WTC11 (cell line): Measurements from ENCODE around the gene LYVE1. TPM values are rescaled to one million over a fixed set of nuclear protein-coding genes. Genes with fewer than 3 reads are reported as not detected.

Experiments
- ATAC-seq: fragments of 200-7000 bp; cut with Tn5 transposase; 2 replicates; pipeline ENCODE4 v1.10.0; 2021; ENCODE audit warnings: mild to moderate bottlenecking, moderate library complexity
- CTCF ChIA-PET: fragments of 300-600 bp; sonication (Branson Sonifier 250); formaldehyde crosslinking; loops from one replicate; lab custom pipeline; 2021; ENCODE audit warnings: antibody characterized with exemption; lab: Charles Lee
- POLR2A ChIA-PET: fragments of 350-600 bp; sonication (Branson Sonifier 250); formaldehyde crosslinking; loops from one replicate; lab custom pipeline; 2021; ENCODE audit warnings: antibody characterized with exemption; lab: Charles Lee
- DNase-seq: peaks from one replicate; pipeline ENCODE4 v3.0.0; 2021; ENCODE audit warnings: low spot score
- H3K27ac Mint-ChIP-seq: 2 replicates; pipeline ENCODE4 v1.8.0; 2021; ENCODE audit warnings: mixed read lengths
- H3K27me3 Mint-ChIP-seq: 2 replicates; pipeline ENCODE4 v1.8.0; 2021; ENCODE audit warnings: low read depth, mild to moderate bottlenecking, moderate library complexity, mixed read lengths
- H3K36me3 Mint-ChIP-seq: 2 replicates; pipeline ENCODE4 v1.8.0; 2021; ENCODE audit warnings: mixed read lengths
- H3K4me1 Mint-ChIP-seq: 2 replicates; pipeline ENCODE4 v1.8.0; 2022; ENCODE audit warnings: mixed read lengths
- H3K4me3 Mint-ChIP-seq: 2 replicates; pipeline ENCODE4 v1.8.0; 2021; ENCODE audit warnings: mild to moderate bottlenecking, moderate library complexity, mixed read lengths
- H3K9me3 Mint-ChIP-seq: 2 replicates; pipeline ENCODE4 v1.8.0; 2021; ENCODE audit warnings: mixed read lengths
- CREB1 ChIP-seq: sonication (generic); formaldehyde crosslinking; IDR thresholded peaks from 2 replicates; pipeline ENCODE4 v1.8.0; 2023; ENCODE audit warnings: mild to moderate bottlenecking, missing genetic modification reagents
- CREM ChIP-seq: sonication (generic); formaldehyde crosslinking; IDR thresholded peaks from 2 replicates; pipeline ENCODE4 v1.8.1; 2022; ENCODE audit warnings: mild to moderate bottlenecking, missing genetic modification reagents, moderate library complexity
- FOXJ3 ChIP-seq: sonication (generic); formaldehyde crosslinking; IDR thresholded peaks from 2 replicates; pipeline ENCODE4 v1.9.0; 2021; ENCODE audit warnings: missing genetic modification reagents, mild to moderate bottlenecking, borderline replicate concordance
- GABPB1 ChIP-seq: sonication (generic); formaldehyde crosslinking; IDR thresholded peaks from 2 replicates; pipeline ENCODE4 v1.8.1; 2023; ENCODE audit warnings: mild to moderate bottlenecking, missing genetic modification reagents
- GRHL2 ChIP-seq: fragments of 250-450 bp; sonication (Bioruptor Pico); IDR thresholded peaks from 2 replicates; pipeline ENCODE4 v1.8.0; 2022; ENCODE audit warnings: mild to moderate bottlenecking, moderate library complexity; ENCODE audit not compliant: insufficient replicate concordance, severe bottlenecking
- KAT7 ChIP-seq: sonication (generic); formaldehyde crosslinking; IDR thresholded peaks from 2 replicates; pipeline ENCODE4 v1.8.1; 2023; ENCODE audit warnings: missing genetic modification reagents, mild to moderate bottlenecking, borderline replicate concordance
- NFATC4 ChIP-seq: fragments of 250-450 bp; sonication (Bioruptor Pico); IDR thresholded peaks from 2 replicates; pipeline ENCODE4 v1.9.0; 2021; ENCODE audit warnings: mild to moderate bottlenecking
- OVOL2 ChIP-seq: fragments of 250-450 bp; sonication (Bioruptor Pico); IDR thresholded peaks from 2 replicates; pipeline ENCODE4 v1.9.0; 2021; ENCODE audit warnings: mild to moderate bottlenecking, borderline replicate concordance
- TEAD1 ChIP-seq: sonication (generic); formaldehyde crosslinking; IDR thresholded peaks from 2 replicates; pipeline ENCODE4 v1.8.0; 2022; ENCODE audit warnings: mild to moderate bottlenecking, missing genetic modification reagents
- ZNF121 ChIP-seq: sonication (generic); formaldehyde crosslinking; IDR thresholded peaks from 2 replicates; pipeline ENCODE4 v1.8.0; 2023; ENCODE audit warnings: missing genetic modification reagents
- ZNF219 ChIP-seq: sonication (generic); formaldehyde crosslinking; IDR thresholded peaks from 2 replicates; pipeline ENCODE4 v1.8.0; 2023; ENCODE audit warnings: missing genetic modification reagents, mild to moderate bottlenecking, borderline replicate concordance
- ZNF232 ChIP-seq: sonication (generic); formaldehyde crosslinking; IDR thresholded peaks from 2 replicates; pipeline ENCODE4 v1.8.0; 2022; ENCODE audit warnings: mild to moderate bottlenecking, missing genetic modification reagents
- ZNF396 ChIP-seq: fragments of 250-450 bp; sonication (Bioruptor Pico); IDR thresholded peaks from 2 replicates; pipeline ENCODE4 v1.8.0; 2021; ENCODE audit warnings: mild to moderate bottlenecking, moderate library complexity, borderline replicate concordance
- ZNF423 ChIP-seq: fragments of 250-450 bp; sonication (Bioruptor Pico); IDR thresholded peaks from 2 replicates; pipeline ENCODE4 v2.1.2; 2022; ENCODE audit warnings: mild to moderate bottlenecking, moderate library complexity
- total RNA-seq: library from RNA; stranded (reverse); gene quantifications from 3 replicates; pipeline ENCODE4 v1.2.3, GENCODE V29; 2021
- TF ChIP-seq, protein P1 (sequence below): sonication (generic); formaldehyde crosslinking; IDR thresholded peaks from 2 replicates; pipeline ENCODE4 v1.8.1; 2023; ENCODE audit warnings: mild to moderate bottlenecking, missing genetic modification reagents, borderline replicate concordance
- TF ChIP-seq, protein P2 (sequence below): sonication (generic); formaldehyde crosslinking; IDR thresholded peaks from 2 replicates; pipeline ENCODE4 v1.8.1; 2023; ENCODE audit warnings: mild to moderate bottlenecking, moderate library complexity, missing genetic modification reagents
- TF ChIP-seq, protein P3 (sequence below): sonication (generic); formaldehyde crosslinking; IDR thresholded peaks from 2 replicates; pipeline ENCODE4 v1.8.0; 2022; ENCODE audit warnings: mild to moderate bottlenecking, missing genetic modification reagents
- TF ChIP-seq, protein P4 (sequence below): sonication (generic); formaldehyde crosslinking; IDR thresholded peaks from 2 replicates; pipeline ENCODE4 v1.8.0; 2023; ENCODE audit warnings: mild to moderate bottlenecking, missing genetic modification reagents
- TF ChIP-seq, protein P5 (sequence below): sonication (generic); formaldehyde crosslinking; IDR thresholded peaks from 2 replicates; pipeline ENCODE4 v1.8.1; 2022; ENCODE audit warnings: mild to moderate bottlenecking, missing genetic modification reagents, moderate library complexity, borderline replicate concordance
- TF ChIP-seq, protein P6 (sequence below): sonication (generic); formaldehyde crosslinking; IDR thresholded peaks from 2 replicates; pipeline ENCODE4 v1.8.1; 2023; ENCODE audit warnings: mild to moderate bottlenecking, missing genetic modification reagents, moderate library complexity
- TF ChIP-seq, protein P7 (sequence below): fragments of 250-450 bp; sonication (Bioruptor Pico); IDR thresholded peaks from 2 replicates; pipeline ENCODE4 v2.1.2; 2022; ENCODE audit warnings: mild to moderate bottlenecking, moderate library complexity

Gene LYVE1
- total RNA-seq, 1 experiment from 2014 or later: 0.24 TPM

DNA sequence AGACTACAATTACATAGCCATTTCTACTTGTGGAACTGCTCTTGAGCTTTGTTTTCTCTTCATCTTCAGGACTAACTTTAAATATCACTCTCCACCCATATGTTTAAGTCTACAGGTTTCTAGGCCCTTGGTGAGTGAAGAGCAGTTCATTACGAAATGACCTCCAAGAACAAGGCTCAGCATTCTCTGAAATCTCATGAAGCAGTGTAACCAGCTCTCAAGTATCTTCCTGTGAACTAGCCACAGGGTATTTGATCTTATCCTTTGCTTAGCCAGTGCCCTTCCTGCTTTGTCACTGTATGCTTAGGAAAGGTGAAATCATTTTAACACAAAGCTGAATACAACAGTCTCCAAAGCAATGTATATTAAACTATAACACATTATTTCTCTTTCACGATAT, 20.4 kb upstream of the LYVE1 start (continued):
- TF ChIP-seq, protein P1, sequence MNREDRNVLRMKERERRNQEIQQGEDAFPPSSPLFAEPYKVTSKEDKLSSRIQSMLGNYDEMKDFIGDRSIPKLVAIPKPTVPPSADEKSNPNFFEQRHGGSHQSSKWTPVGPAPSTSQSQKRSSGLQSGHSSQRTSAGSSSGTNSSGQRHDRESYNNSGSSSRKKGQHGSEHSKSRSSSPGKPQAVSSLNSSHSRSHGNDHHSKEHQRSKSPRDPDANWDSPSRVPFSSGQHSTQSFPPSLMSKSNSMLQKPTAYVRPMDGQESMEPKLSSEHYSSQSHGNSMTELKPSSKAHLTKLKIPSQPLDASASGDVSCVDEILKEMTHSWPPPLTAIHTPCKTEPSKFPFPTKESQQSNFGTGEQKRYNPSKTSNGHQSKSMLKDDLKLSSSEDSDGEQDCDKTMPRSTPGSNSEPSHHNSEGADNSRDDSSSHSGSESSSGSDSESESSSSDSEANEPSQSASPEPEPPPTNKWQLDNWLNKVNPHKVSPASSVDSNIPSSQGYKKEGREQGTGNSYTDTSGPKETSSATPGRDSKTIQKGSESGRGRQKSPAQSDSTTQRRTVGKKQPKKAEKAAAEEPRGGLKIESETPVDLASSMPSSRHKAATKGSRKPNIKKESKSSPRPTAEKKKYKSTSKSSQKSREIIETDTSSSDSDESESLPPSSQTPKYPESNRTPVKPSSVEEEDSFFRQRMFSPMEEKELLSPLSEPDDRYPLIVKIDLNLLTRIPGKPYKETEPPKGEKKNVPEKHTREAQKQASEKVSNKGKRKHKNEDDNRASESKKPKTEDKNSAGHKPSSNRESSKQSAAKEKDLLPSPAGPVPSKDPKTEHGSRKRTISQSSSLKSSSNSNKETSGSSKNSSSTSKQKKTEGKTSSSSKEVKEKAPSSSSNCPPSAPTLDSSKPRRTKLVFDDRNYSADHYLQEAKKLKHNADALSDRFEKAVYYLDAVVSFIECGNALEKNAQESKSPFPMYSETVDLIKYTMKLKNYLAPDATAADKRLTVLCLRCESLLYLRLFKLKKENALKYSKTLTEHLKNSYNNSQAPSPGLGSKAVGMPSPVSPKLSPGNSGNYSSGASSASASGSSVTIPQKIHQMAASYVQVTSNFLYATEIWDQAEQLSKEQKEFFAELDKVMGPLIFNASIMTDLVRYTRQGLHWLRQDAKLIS (CRISPR knock-in tag): no peak

DNA sequence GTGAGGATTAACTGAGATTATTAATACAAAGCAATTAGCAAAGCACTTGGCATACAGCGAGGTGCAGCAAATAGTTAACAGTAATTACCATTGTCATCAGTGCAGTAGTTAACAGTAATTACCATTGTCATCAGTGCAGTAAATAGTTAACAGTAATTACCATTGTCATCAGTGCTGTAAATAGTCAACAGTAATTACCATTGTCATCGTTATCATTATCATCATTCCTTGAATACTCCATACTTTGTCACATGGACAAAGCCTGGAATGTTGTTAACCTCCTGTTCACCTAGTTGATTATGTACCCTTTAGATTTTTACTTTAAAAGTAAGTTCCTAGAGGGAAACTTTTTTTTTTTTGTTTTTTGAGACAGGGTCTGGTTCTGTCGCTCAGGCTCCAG, 19.5 kb upstream of the LYVE1 start:
- no peak overlapping the region for H3K27ac Mint-ChIP-seq
- DNase-seq (no peak), ATAC-seq (no peak)
- H3K36me3 Mint-ChIP-seq: no peaks in the 10 kb centered on the region
- H3K27me3 Mint-ChIP-seq: no peaks in the 10 kb centered on the region
- H3K9me3 Mint-ChIP-seq: no peaks in the 10 kb centered on the region
- H3K4me1 Mint-ChIP-seq: peaks cover 4% of the 10 kb centered on the region; the same call in 1 of the 2 replicates
- ChIA-PET POLR2A (no interaction called here), CTCF (interaction anchor here (0.9 kb wide), 1 partner anchor 47 kb away, joined by 3 read pairs; the partner anchor contains the start of gene RNF141)
- TF ChIP-seq ZNF219 (CRISPR knock-in tag) (no peak), OVOL2 (no peak), GRHL2 (CRISPR knock-in tag) (no peak), TEAD1 (no peak), ZNF396 (CRISPR knock-in tag) (no peak), KAT7 (CRISPR knock-in tag) (no peak), GABPB1 (no peak), NFATC4 (CRISPR knock-in tag) (no peak), FOXJ3 (CRISPR knock-in tag) (no peak), ZNF423 (CRISPR knock-in tag) (no peak), ZNF232 (CRISPR knock-in tag) (no peak), CREB1 (CRISPR knock-in tag) (no peak), ZNF121 (no peak), CREM (CRISPR knock-in tag) (no peak)
- TF ChIP-seq, protein P2, sequence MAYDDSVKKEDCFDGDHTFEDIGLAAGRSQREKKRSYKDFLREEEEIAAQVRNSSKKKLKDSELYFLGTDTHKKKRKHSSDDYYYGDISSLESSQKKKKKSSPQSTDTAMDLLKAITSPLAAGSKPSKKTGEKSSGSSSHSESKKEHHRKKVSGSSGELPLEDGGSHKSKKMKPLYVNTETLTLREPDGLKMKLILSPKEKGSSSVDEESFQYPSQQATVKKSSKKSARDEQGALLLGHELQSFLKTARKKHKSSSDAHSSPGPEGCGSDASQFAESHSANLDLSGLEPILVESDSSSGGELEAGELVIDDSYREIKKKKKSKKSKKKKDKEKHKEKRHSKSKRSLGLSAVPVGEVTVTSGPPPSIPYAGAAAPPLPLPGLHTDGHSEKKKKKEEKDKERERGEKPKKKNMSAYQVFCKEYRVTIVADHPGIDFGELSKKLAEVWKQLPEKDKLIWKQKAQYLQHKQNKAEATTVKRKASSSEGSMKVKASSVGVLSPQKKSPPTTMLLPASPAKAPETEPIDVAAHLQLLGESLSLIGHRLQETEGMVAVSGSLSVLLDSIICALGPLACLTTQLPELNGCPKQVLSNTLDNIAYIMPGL: no peak
- TF ChIP-seq, protein P3, sequence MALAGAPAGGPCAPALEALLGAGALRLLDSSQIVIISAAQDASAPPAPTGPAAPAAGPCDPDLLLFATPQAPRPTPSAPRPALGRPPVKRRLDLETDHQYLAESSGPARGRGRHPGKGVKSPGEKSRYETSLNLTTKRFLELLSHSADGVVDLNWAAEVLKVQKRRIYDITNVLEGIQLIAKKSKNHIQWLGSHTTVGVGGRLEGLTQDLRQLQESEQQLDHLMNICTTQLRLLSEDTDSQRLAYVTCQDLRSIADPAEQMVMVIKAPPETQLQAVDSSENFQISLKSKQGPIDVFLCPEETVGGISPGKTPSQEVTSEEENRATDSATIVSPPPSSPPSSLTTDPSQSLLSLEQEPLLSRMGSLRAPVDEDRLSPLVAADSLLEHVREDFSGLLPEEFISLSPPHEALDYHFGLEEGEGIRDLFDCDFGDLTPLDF: no peak
- TF ChIP-seq, protein P4, sequence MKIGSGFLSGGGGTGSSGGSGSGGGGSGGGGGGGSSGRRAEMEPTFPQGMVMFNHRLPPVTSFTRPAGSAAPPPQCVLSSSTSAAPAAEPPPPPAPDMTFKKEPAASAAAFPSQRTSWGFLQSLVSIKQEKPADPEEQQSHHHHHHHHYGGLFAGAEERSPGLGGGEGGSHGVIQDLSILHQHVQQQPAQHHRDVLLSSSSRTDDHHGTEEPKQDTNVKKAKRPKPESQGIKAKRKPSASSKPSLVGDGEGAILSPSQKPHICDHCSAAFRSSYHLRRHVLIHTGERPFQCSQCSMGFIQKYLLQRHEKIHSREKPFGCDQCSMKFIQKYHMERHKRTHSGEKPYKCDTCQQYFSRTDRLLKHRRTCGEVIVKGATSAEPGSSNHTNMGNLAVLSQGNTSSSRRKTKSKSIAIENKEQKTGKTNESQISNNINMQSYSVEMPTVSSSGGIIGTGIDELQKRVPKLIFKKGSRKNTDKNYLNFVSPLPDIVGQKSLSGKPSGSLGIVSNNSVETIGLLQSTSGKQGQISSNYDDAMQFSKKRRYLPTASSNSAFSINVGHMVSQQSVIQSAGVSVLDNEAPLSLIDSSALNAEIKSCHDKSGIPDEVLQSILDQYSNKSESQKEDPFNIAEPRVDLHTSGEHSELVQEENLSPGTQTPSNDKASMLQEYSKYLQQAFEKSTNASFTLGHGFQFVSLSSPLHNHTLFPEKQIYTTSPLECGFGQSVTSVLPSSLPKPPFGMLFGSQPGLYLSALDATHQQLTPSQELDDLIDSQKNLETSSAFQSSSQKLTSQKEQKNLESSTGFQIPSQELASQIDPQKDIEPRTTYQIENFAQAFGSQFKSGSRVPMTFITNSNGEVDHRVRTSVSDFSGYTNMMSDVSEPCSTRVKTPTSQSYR: no peak
- TF ChIP-seq, protein P5, sequence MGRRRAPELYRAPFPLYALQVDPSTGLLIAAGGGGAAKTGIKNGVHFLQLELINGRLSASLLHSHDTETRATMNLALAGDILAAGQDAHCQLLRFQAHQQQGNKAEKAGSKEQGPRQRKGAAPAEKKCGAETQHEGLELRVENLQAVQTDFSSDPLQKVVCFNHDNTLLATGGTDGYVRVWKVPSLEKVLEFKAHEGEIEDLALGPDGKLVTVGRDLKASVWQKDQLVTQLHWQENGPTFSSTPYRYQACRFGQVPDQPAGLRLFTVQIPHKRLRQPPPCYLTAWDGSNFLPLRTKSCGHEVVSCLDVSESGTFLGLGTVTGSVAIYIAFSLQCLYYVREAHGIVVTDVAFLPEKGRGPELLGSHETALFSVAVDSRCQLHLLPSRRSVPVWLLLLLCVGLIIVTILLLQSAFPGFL (CRISPR knock-in tag): no peak
- TF ChIP-seq, protein P6, sequence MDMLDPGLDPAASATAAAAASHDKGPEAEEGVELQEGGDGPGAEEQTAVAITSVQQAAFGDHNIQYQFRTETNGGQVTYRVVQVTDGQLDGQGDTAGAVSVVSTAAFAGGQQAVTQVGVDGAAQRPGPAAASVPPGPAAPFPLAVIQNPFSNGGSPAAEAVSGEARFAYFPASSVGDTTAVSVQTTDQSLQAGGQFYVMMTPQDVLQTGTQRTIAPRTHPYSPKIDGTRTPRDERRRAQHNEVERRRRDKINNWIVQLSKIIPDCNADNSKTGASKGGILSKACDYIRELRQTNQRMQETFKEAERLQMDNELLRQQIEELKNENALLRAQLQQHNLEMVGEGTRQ (CRISPR knock-in tag): no peak
- TF ChIP-seq, protein P7, sequence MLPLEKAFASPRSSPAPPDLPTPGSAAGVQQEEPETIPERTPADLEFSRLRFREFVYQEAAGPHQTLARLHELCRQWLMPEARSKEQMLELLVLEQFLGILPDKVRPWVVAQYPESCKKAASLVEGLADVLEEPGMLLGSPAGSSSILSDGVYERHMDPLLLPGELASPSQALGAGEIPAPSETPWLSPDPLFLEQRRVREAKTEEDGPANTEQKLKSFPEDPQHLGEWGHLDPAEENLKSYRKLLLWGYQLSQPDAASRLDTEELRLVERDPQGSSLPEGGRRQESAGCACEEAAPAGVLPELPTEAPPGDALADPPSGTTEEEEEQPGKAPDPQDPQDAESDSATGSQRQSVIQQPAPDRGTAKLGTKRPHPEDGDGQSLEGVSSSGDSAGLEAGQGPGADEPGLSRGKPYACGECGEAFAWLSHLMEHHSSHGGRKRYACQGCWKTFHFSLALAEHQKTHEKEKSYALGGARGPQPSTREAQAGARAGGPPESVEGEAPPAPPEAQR (CRISPR knock-in tag): no peak
- H3K4me3 Mint-ChIP-seq: no peak overlapping the region
